Measurements from ENCODE around the gene UBR3. TPM values are rescaled to one million over a fixed set of nuclear protein-coding genes. Genes with fewer than 3 reads are reported as not detected.

Gene UBR3
- total RNA-seq, 1 experiment from 2014 or later = 48.9 TPM

GRCh38 chr2:170024721-170025120, 197.5 kb downstream of the UBR3 start:
- no peak overlapping the region for H3K4me3 ChIP-seq (ENCODE audit: low read depth, low read length, poor library complexity, severe bottlenecking)
- no peak for DNase-seq (ENCODE audit: low spot score)
- TF ChIP-seq, protein P1, sequence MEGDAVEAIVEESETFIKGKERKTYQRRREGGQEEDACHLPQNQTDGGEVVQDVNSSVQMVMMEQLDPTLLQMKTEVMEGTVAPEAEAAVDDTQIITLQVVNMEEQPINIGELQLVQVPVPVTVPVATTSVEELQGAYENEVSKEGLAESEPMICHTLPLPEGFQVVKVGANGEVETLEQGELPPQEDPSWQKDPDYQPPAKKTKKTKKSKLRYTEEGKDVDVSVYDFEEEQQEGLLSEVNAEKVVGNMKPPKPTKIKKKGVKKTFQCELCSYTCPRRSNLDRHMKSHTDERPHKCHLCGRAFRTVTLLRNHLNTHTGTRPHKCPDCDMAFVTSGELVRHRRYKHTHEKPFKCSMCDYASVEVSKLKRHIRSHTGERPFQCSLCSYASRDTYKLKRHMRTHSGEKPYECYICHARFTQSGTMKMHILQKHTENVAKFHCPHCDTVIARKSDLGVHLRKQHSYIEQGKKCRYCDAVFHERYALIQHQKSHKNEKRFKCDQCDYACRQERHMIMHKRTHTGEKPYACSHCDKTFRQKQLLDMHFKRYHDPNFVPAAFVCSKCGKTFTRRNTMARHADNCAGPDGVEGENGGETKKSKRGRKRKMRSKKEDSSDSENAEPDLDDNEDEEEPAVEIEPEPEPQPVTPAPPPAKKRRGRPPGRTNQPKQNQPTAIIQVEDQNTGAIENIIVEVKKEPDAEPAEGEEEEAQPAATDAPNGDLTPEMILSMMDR (conservative IDR thresholded peaks at IDR 0.05; ENCODE audit: low read depth, low read length) = no peak
- intact Hi-C loops (cut with micrococcal nuclease; ENCODE audit: unreplicated experiment) = no loop called here
- ChIA-PET POLR2A (ENCODE audit: low non-redundant PET) (no interaction called here), CTCF (no interaction called here)
- peaks cover 8% of the 10 kb centered on the region for H3K4me1 ChIP-seq (ENCODE audit: insufficient read depth, low read length, poor library complexity, severe bottlenecking)
- H3K27ac ChIP-seq (ENCODE audit: low read depth, low read length, poor library complexity, severe bottlenecking) = no peak overlapping the region
- no peaks in the 10 kb centered on the region for H3K9me3 ChIP-seq (ENCODE audit: low read depth, low read length, poor library complexity, severe bottlenecking)
- no peaks in the 10 kb centered on the region for H3K27me3 ChIP-seq (replicated peaks; ENCODE audit: insufficient read depth, low read depth, low read length, poor library complexity)
- H3K36me3 ChIP-seq (ENCODE audit: insufficient read depth, low read length, poor library complexity, severe bottlenecking) = no peaks in the 10 kb centered on the region
- BruUV-seq (replicated peaks) = no TSS peak

DNA sequence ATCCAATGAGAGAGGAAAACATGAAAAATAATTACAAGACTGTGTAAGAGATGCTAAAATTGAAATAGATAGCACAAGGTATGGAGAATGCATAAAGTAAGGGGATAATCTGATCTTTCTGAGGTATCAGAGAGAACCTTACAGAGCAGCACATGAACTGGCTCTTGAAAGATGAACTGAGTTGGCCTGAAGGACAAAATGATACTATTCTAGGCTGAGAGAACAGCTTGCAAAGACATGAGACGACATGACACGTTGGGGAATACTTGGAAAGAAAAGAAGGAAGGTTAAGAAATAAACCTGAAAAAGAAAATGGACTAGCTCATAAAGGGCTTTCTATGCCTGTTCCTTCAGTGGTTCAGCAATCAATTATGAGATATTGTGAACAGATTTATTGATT, 198.0 kb downstream of the UBR3 start:
- intact Hi-C loops (cut with micrococcal nuclease; ENCODE audit: unreplicated experiment) = no loop called here
- TF ChIP-seq, protein P1 (conservative IDR thresholded peaks at IDR 0.05; ENCODE audit: low read depth, low read length) = no peak
- no peak for TF ChIP-seq EZH2 (IDR thresholded peaks at IDR 0.05; ENCODE audit: borderline replicate concordance, low read depth, low read length, poor library complexity, severe bottlenecking)

DNA sequence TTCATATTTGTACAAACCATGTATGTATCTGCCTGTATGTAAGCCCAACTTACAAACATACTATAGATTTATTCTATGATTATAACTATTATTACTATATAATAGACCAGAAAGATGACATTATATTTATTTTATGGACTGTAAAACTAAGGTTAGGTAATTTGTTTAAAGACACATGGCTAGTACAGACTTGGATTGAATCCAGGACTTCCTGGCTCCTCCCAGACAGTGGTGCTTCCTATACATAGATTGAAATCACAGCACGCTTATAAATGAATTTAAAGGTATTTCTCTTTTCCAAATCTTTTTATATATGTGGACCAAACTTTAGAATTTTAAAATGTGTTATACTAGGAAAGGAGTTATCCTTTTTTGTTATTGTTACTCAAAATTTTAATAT, 199.1 kb downstream of the UBR3 start:
- intact Hi-C loops (cut with micrococcal nuclease; ENCODE audit: unreplicated experiment) = no loop called here
- no peak for TF ChIP-seq EZH2 (IDR thresholded peaks at IDR 0.05; ENCODE audit: borderline replicate concordance, low read depth, low read length, poor library complexity, severe bottlenecking)
- TF ChIP-seq, protein P1 (conservative IDR thresholded peaks at IDR 0.05; ENCODE audit: low read depth, low read length) = no peak
- Histone ChIP-seq H3K27me3 (replicated peaks; ENCODE audit: insufficient read depth, low read depth, low read length, poor library complexity) (no peaks in the 10 kb centered on the region), H3K27ac (ENCODE audit: low read depth, low read length, poor library complexity, severe bottlenecking) (no peak overlapping the region), H3K36me3 (ENCODE audit: insufficient read depth, low read length, poor library complexity, severe bottlenecking) (no peaks in the 10 kb centered on the region), H3K4me3 (ENCODE audit: low read depth, low read length, poor library complexity, severe bottlenecking) (no peak overlapping the region), H3K9me3 (ENCODE audit: low read depth, low read length, poor library complexity, severe bottlenecking) (no peaks in the 10 kb centered on the region), H3K4me1 (ENCODE audit: insufficient read depth, low read length, poor library complexity, severe bottlenecking) (peaks cover 6% of the 10 kb centered on the region)
- ChIA-PET POLR2A (ENCODE audit: low non-redundant PET) (no interaction called here), CTCF (no interaction called here)
- no TSS peak for BruUV-seq (replicated peaks)
- peak; percentile 27 for DNase-seq (ENCODE audit: low spot score)

More for the DNA sequence above, 198.0 kb downstream of the UBR3 start:
- no peak overlapping the region for H3K4me3 ChIP-seq (ENCODE audit: low read depth, low read length, poor library complexity, severe bottlenecking)
- H3K9me3 ChIP-seq (ENCODE audit: low read depth, low read length, poor library complexity, severe bottlenecking) = no peaks in the 10 kb centered on the region
- ChIA-PET CTCF (no interaction called here), POLR2A (ENCODE audit: low non-redundant PET) (no interaction called here)
- peaks cover 8% of the 10 kb centered on the region for H3K4me1 ChIP-seq (ENCODE audit: insufficient read depth, low read length, poor library complexity, severe bottlenecking)
- BruUV-seq (replicated peaks) = no TSS peak
- no peak overlapping the region for H3K27ac ChIP-seq (ENCODE audit: low read depth, low read length, poor library complexity, severe bottlenecking)
- DNase-seq (ENCODE audit: low spot score) = no peak
- no peaks in the 10 kb centered on the region for H3K36me3 ChIP-seq (ENCODE audit: insufficient read depth, low read length, poor library complexity, severe bottlenecking)
- no peaks in the 10 kb centered on the region for H3K27me3 ChIP-seq (replicated peaks; ENCODE audit: insufficient read depth, low read depth, low read length, poor library complexity)

Data from A673 (cell line).